T-cell (primary cell): ENCODE data around the gene APOBEC3A. TPM values are rescaled to one million over a fixed set of nuclear protein-coding genes. Genes with fewer than 3 reads are reported as not detected.
"Not testable (repeated sequence)": the region's sequence is repeated elsewhere in the genome, so short reads cannot be mapped to it uniquely, and the experiment has no call there.

Source experiments
- ATAC-seq, 4 experiments: fragments of 200-7000 bp in 3 of 4; fragments of 150-1000 bp in 1 of 4; cut with Tn5 transposase; replicated peaks in 1 of 4; 1 replicate in 3 of 4; 2 replicates in 1 of 4; pipeline ENCODE4 v1.10.0; 2021; ENCODE audit warnings: moderate library complexity in 3 of 4, mild to moderate bottlenecking in 2 of 4, moderate number of reproducible peaks in 1 of 4
- CTCF ChIA-PET, 2 donors: fragments of 300-600 bp; sonication (Branson Sonifier 250); formaldehyde crosslinking; loops; one replicate each; lab custom pipeline; 2022; ENCODE audit warnings: antibody characterized with exemption in 2 of 2; lab: Charles Lee
- POLR2A ChIA-PET, 2 donors: fragments of 300-600 bp; sonication (Branson Sonifier 250); formaldehyde crosslinking; loops; one replicate each; lab custom pipeline; 2022; ENCODE audit warnings: antibody characterized with exemption in 2 of 2; lab: Charles Lee
- DNase-seq, 35 experiments: peaks; one replicate each; pipeline versions ENCODE4 v3.0.0 to v3.0.0-alpha.2; 2013 to 2023
- H3K27ac ChIP-seq: one replicate; pipeline ENCODE4 v1.5.1; 2013; ENCODE audit warnings: low read length
- H3K27me3 ChIP-seq, 2 experiments: replicated peaks in 1 of 2; 1 replicate in 1 of 2; 2 replicates in 1 of 2; pipeline versions ENCODE4 v1.6.1 to v1.7.0; 2013; ENCODE audit warnings: low read length in 1 of 2, mixed read lengths in 1 of 2; ENCODE audit not compliant: control insufficient read depth in 2 of 2, insufficient read depth in 2 of 2; ENCODE audit errors: extremely low read depth in 1 of 2
- H3K36me3 ChIP-seq, 2 donors: 1 replicate in 1 of 2; 2 replicates in 1 of 2; pipeline versions ENCODE4 v1.6.1 to v1.7.0; 2013; ENCODE audit warnings: low read length in 1 of 2; ENCODE audit not compliant: control insufficient read depth in 2 of 2, insufficient read depth in 1 of 2; ENCODE audit errors: extremely low read depth in 1 of 2
- H3K4me1 ChIP-seq, 2 experiments: 1 replicate in 1 of 2; 2 replicates in 1 of 2; pipeline versions ENCODE4 v1.6.1 to v1.7.0; 2013; ENCODE audit warnings: low read length in 2 of 2, mixed read lengths in 1 of 2; ENCODE audit not compliant: insufficient read depth in 2 of 2, control insufficient read depth in 1 of 2; ENCODE audit errors: extremely low read depth in 1 of 2
- H3K4me3 ChIP-seq, 2 donors: 1 replicate in 1 of 2; 2 replicates in 1 of 2; pipeline versions ENCODE4 v1.5.1 to v1.7.0; 2013; ENCODE audit warnings: mild to moderate bottlenecking in 2 of 2, low read length in 1 of 2, moderate library complexity in 1 of 2; ENCODE audit not compliant: control insufficient read depth in 1 of 2; ENCODE audit errors: extremely low read depth in 1 of 2
- H3K9me3 ChIP-seq: 2 replicates; pipeline ENCODE4 v1.7.0; 2013
- H3K27ac Mint-ChIP-seq, 2 donors: one replicate each; pipeline ENCODE4 v1.8.0; 2020 to 2021; ENCODE audit warnings: mild to moderate bottlenecking in 2 of 2, mixed read lengths in 2 of 2
- H3K27me3 Mint-ChIP-seq, 2 donors: one replicate each; pipeline ENCODE4 v1.8.0; 2021 to 2022; ENCODE audit warnings: mixed read lengths in 2 of 2
- H3K36me3 Mint-ChIP-seq: one replicate; pipeline ENCODE4 v1.8.0; 2021; ENCODE audit warnings: mixed read lengths
- H3K4me1 Mint-ChIP-seq, 3 donors: one replicate each; pipeline ENCODE4 v1.8.0; 2020 to 2022; ENCODE audit warnings: mixed read lengths in 3 of 3, mild to moderate bottlenecking in 1 of 3
- H3K4me3 Mint-ChIP-seq, 3 donors: one replicate each; pipeline ENCODE4 v1.8.0; 2020 to 2022; ENCODE audit warnings: mild to moderate bottlenecking in 3 of 3, mixed read lengths in 3 of 3, moderate library complexity in 3 of 3
- H3K9me3 Mint-ChIP-seq, 3 donors: one replicate each; pipeline ENCODE4 v1.8.0; 2020 to 2022; ENCODE audit warnings: mixed read lengths in 3 of 3
- WGBS: methylation state at CpG from one replicate; pipeline ENCODE4 v1.1.5; 2013; ENCODE audit warnings: missing lambda C conversion rate; ENCODE audit not compliant: insufficient coverage; 5-methylcytosine and 5-hydroxymethylcytosine counted together
- total RNA-seq, 35 experiments: library from RNA in 6 of 35; stranded (reverse) in 6 of 35; fragments of 120-200 nt in 1 of 35; gene quantifications; one replicate each; pipeline versions ENCODE4 v1.2.1 to v1.2.4 and lab custom pipeline; 2013 to 2026

Gene APOBEC3A
- total RNA-seq, 5 donors from 2014 or later (not counting 1 experiment from before 2014, with no cell fraction given), result not detected

- Mint-ChIP-seq H3K27ac (no peak overlapping the region), H3K4me1 (peaks cover 0 to 10% (median 6%) of the 10 kb centered on the region in 3 donors), H3K27me3 (peaks cover 4 to 26% of the 10 kb centered on the region in 2 donors), H3K9me3 (peaks cover 0 to 4% (median 0%) of the 10 kb centered on the region in 3 donors), H3K4me3 (no peak overlapping the region), H3K36me3 (no peaks in the 10 kb centered on the region)
- H3K9me3 ChIP-seq, result no peaks in the 10 kb centered on the region
- POLR2A ChIA-PET, result no interaction called here
- H3K4me1 ChIP-seq, result peaks cover 0 to 6% of the 10 kb centered on the region in 2 experiments
- no peaks in the 10 kb centered on the region for H3K36me3 ChIP-seq
- DNase-seq (no peak), ATAC-seq (no peak)
- H3K4me3 ChIP-seq, result no peak overlapping the region
- H3K27me3 ChIP-seq, result peaks cover 0 to 26% of the 10 kb centered on the region in 2 experiments
- no peak overlapping the region for H3K27ac ChIP-seq
- 61% methylated on average over 3 of the region's 6 CpGs for WGBS
- CTCF ChIA-PET, result no interaction called here
Measured at GRCh38 chr22:38996105-38996504, 38.7 kb downstream of the APOBEC3A start.

GRCh38 chr22:38997518-38997917 lies 40.1 kb downstream of the APOBEC3A start:
- Histone ChIP-seq H3K9me3 (no peaks in the 10 kb centered on the region), H3K4me1 (peaks cover 0 to 11% of the 10 kb centered on the region in 2 experiments), H3K27ac (no peak overlapping the region), H3K4me3 (no peak overlapping the region), H3K36me3 (no peaks in the 10 kb centered on the region), H3K27me3 (peaks cover 0 to 26% of the 10 kb centered on the region in 2 experiments)
- POLR2A ChIA-PET, result no interaction called here
- no peak for DNase-seq
- CTCF ChIA-PET, result interaction anchor here in 1 of 2 donors (0.8 kb wide), 1 partner anchor 127 kb away, joined by 4 read pairs; no protein-coding TSS in a partner anchor
- WGBS, result 100% methylated on average over 1 of the region's 3 CpGs
- peaks cover 4 to 26% of the 10 kb centered on the region in 2 donors for H3K27me3 Mint-ChIP-seq
- peaks cover 0 to 4% (median 0%) of the 10 kb centered on the region in 3 donors for H3K9me3 Mint-ChIP-seq
- no peak overlapping the region for H3K27ac Mint-ChIP-seq
- H3K4me1 Mint-ChIP-seq, result peaks cover 0 to 10% (median 8%) of the 10 kb centered on the region in 3 donors
- H3K4me3 Mint-ChIP-seq, result no peak overlapping the region
- no peaks in the 10 kb centered on the region for H3K36me3 Mint-ChIP-seq
- no peak for ATAC-seq

GRCh38 chr22:39003165-39003638 lies 45.8 kb downstream of the APOBEC3A start:
- Mint-ChIP-seq H3K9me3 (peaks cover 0 to under 1% (median 0%) of the 10 kb centered on the region in 3 donors), H3K4me1 (peaks cover 8 to 15% (median 10%) of the 10 kb centered on the region in 3 donors), H3K36me3 (no peaks in the 10 kb centered on the region), H3K27me3 (no peaks in the 10 kb centered on the region), H3K4me3 (no peak overlapping the region), H3K27ac (peak overlapping the region; percentile 40 to 48)
- Histone ChIP-seq H3K4me3 (no peak overlapping the region), H3K9me3 (no peaks in the 10 kb centered on the region), H3K27me3 (no peaks in the 10 kb centered on the region), H3K27ac (no peak overlapping the region), H3K36me3 (no peaks in the 10 kb centered on the region), H3K4me1 (peaks cover 0 to 17% of the 10 kb centered on the region in 2 experiments)
- 30% methylated on average over 7 of the region's 7 CpGs for WGBS
- CTCF ChIA-PET, result interaction anchor here (0.5 to 1.6 kb wide), 17 partner anchors 10 to 1727 kb away, joined by 3 to 12 read pairs (median 4); partner anchors contain the start of gene CBX6 (in 1 of the 2)
- ATAC-seq (peak; percentile 85 to 88 (median 88)), DNase-seq (peak; percentile 38 to 87 (median 63))
- POLR2A ChIA-PET, result interaction anchor here (0.6 kb wide), 2 partner anchors 92 to 116 kb away, joined by 3 to 8 read pairs; no protein-coding TSS in a partner anchor

GRCh38 chr22:39007177-39007576 lies 49.8 kb downstream of the APOBEC3A start:
- Mint-ChIP-seq H3K36me3 (no peaks in the 10 kb centered on the region), H3K4me3 (no peak overlapping the region), H3K9me3 (no peaks in the 10 kb centered on the region), H3K27ac (no peak overlapping the region), H3K27me3 (no peaks in the 10 kb centered on the region), H3K4me1 (peaks cover 12 to 18% (median 15%) of the 10 kb centered on the region in 3 donors)
- Histone ChIP-seq H3K4me1 (peaks cover 0 to 14% of the 10 kb centered on the region in 2 experiments), H3K36me3 (no peaks in the 10 kb centered on the region), H3K27ac (no peak overlapping the region), H3K9me3 (no peaks in the 10 kb centered on the region), H3K4me3 (no peak overlapping the region), H3K27me3 (no peaks in the 10 kb centered on the region)
- ATAC-seq, result no peak
- ChIA-PET CTCF (interaction anchor here in 1 of 2 donors (0.6 to 0.7 kb wide), 3 partner anchors 48 to 333 kb away, joined by 3 to 5 read pairs (median 4); no protein-coding TSS in a partner anchor), POLR2A (no interaction called here)
- DNase-seq, result no peak
- WGBS, result no CpG with 5 or more reads among the region's 5 CpGs

- 98% methylated on average over 5 of the region's 8 CpGs for WGBS
- H3K4me1 Mint-ChIP-seq, result peaks cover 13 to 19% (median 15%) of the 10 kb centered on the region in 3 donors
- H3K9me3 ChIP-seq, DNase-seq, H3K27ac Mint-ChIP-seq, H3K9me3 Mint-ChIP-seq, H3K27me3 Mint-ChIP-seq, H3K36me3 Mint-ChIP-seq, H3K4me3 Mint-ChIP-seq, H3K27ac ChIP-seq, H3K27me3 ChIP-seq, ATAC-seq, H3K36me3 ChIP-seq, H3K4me3 ChIP-seq: not testable (repeated sequence)
- ChIA-PET POLR2A (interaction anchor here in 1 of 2 donors (0.6 kb wide), 1 partner anchor 117 kb away, joined by 4 read pairs; no protein-coding TSS in a partner anchor), CTCF (interaction anchor here (0.6 kb wide), 2 partner anchors 305 to 1832 kb away, joined by 3 to 7 read pairs; no protein-coding TSS in a partner anchor)
- H3K4me1 ChIP-seq, result peaks cover 3 to 11% of the 10 kb centered on the region in 2 experiments
Measured at GRCh38 chr22:39008271-39008850, 51.0 kb downstream of the APOBEC3A start.

GRCh38 chr22:39010946-39011345 lies 53.5 kb downstream of the APOBEC3A start:
- H3K4me1 Mint-ChIP-seq, result peaks cover 28 to 36% (median 28%) of the 10 kb centered on the region in 3 donors
- no peak for DNase-seq
- H3K36me3 Mint-ChIP-seq, result no peaks in the 10 kb centered on the region
- H3K27ac ChIP-seq, result no peak overlapping the region
- H3K4me1 ChIP-seq, result peaks cover 3 to 28% of the 10 kb centered on the region in 2 experiments
- POLR2A ChIA-PET, result no interaction called here
- H3K4me3 ChIP-seq, result no peak overlapping the region
- CTCF ChIA-PET, result no interaction called here
- no peaks in the 10 kb centered on the region for H3K27me3 Mint-ChIP-seq
- 92% methylated on average over 12 of the region's 15 CpGs for WGBS
- no peaks in the 10 kb centered on the region for H3K9me3 ChIP-seq
- no peaks in the 10 kb centered on the region for H3K36me3 ChIP-seq
- no peaks in the 10 kb centered on the region for H3K27me3 ChIP-seq
- H3K27ac Mint-ChIP-seq, result peak overlapping the region; percentile 53 to 84
- no peak overlapping the region for H3K4me3 Mint-ChIP-seq
- no peaks in the 10 kb centered on the region for H3K9me3 Mint-ChIP-seq
- no peak for ATAC-seq
